ENCODE results near the gene RND2.

RND2 gene

DNA sequence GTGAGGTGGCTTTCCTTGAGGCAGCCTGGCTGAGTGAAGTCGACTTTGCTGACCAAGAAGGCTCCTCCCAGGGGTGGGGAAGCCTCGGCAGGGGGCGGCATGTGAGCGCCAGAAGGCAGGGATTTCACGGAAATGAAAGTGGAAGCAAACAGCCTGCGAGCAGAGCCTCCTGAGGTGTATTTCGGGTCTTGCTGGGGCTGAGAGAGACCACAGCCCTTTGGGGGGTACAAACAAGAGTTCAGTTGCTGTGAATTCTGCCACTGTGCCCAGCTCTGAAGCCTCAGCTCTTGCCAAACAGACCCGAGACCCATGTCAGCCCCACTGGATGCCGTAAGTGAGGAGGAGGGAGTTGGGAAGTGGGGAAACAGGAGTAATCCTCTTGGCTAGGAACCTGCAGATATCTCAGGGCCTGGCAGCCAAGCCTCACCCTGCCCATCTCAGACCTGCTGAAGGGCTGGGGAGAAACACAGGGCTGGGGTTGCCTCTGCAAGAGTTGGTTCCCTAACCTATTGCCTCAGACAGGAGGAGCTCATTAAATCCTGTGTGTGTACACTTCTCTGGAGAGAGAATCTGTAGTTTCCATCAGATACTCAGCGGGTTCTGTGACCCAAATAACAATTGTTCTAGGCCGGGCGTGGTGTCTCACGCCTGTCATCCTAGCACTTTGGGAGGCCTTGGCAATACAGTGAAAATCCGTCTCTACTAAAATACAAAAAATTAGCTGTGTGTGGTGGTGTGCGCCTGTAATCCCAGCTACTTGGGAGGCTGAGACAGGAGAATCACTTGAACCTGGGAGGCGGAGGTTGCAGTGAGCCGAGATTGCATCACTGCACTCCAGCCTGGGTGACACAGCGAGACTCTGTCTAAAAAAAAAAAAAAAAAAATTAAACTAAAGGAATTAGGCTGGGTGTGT lies 18.1 kb upstream of the RND2 start, which contains the start of gene IFI35:
TSS of gene IFI35 (plus strand) at position 146 of the 913 bp plus-strand sequence. CDS start at position 310, 164 bp downstream.
- no peak for DNase-seq

DNA sequence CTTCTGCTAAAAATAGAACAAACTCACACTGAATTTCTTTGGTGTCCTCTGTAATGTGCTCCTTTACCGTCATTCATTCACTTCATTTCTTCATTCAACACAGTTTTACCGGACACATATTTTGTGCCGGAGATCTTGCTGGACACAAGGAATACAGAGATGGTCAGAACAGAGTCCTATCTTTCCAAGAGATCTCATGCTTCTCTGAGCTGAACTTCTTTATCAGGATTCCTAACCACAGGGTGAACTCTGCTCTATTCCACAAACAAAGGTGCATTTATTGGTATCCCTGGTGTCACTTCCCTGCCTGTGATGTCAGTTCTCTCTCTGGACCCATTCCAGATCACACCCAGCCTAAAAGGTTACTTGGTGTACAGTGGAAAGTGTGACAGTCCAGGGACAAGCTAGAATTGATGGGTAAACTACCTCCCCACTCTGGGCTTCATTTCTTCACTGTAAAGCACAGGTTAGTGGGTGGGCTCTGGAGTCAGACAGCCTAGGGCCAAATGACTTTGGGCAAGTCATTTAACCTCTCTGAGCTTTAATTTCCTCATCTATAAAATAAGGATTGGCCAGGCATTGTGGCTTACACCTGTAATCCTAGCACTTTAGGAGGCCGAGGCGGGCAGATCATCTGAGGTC lies 14.2 kb upstream of the RND2 start:
- no peak for DNase-seq

DNA sequence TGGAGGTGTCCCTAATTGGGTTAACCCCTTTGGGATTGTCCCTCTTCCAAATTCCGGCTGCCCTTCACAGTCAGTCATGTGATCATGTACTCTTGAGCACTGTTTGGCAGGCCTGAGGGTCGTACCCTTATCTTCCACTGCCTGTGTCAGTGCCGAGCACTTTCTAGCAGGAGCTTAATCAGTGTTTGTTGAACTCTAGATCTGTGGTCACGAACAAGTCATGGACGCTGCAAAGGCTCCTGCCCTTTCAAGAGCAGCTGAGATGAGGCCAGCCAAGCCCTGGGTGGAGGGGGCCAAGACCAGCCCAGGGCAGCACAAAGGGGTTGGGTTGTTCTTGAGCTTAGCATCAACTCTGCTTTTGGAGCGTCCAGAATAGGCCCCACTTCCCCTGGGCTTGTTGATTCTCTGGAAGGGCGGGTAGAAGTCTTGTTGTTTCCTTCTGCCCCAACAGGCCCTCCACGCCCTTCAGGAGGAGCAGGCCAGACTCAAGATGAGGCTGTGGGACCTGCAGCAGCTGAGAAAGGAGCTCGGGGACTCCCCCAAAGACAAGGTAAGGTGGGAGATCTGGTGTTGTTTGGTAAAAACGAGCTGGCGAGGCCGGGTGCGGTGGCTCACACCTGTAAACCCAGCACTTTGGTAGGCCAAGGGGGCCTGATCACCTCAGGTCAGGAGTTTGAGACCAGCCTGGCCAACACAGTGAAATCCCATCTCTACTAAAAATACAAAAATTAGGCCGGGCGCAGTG lies 13.1 kb upstream of the RND2 start:
- no peak for DNase-seq

DNA sequence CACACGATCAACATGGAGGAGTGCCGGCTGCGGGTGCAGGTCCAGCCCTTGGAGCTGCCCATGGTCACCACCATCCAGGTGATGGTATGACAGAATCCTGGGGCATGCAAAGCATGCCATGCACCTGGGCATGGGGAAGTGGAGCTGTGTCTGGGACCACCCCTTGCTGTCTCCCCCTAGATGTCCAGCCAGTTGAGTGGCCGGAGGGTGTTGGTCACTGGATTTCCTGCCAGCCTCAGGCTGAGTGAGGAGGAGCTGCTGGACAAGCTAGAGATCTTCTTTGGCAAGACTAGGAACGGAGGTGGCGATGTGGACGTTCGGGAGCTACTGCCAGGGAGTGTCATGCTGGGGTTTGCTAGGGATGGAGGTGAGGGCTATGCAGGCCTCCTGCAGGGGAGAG lies 11.7 kb upstream of the RND2 start:
- DNase-seq: no peak

DNA sequence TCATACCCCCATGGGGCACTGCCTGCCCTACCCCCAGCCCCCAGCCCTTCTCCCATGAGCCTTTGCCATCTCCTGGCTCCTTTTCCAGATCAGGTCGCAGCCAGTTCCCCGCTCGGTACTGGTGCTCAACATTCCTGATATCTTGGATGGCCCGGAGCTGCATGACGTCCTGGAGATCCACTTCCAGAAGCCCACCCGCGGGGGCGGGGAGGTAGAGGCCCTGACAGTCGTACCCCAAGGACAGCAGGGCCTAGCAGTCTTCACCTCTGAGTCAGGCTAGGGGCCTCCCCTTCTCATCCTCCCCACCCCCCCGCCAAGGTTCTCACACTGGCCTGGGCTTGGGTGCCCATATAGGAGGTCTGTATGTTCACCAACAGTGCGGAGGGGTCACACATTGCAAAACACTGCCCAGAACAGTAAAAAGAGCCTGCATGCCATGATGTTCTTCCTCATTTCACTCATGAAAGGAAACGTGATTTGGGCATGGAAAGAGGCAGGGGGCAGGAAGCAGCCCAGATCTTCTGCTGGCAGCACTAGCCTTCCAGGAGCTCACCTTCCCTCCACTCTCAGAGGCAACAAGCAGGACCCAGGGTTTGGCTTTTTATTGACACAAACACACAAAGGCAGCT lies 10.9 kb upstream of the RND2 start:
- DNase-seq: no peak

DNA sequence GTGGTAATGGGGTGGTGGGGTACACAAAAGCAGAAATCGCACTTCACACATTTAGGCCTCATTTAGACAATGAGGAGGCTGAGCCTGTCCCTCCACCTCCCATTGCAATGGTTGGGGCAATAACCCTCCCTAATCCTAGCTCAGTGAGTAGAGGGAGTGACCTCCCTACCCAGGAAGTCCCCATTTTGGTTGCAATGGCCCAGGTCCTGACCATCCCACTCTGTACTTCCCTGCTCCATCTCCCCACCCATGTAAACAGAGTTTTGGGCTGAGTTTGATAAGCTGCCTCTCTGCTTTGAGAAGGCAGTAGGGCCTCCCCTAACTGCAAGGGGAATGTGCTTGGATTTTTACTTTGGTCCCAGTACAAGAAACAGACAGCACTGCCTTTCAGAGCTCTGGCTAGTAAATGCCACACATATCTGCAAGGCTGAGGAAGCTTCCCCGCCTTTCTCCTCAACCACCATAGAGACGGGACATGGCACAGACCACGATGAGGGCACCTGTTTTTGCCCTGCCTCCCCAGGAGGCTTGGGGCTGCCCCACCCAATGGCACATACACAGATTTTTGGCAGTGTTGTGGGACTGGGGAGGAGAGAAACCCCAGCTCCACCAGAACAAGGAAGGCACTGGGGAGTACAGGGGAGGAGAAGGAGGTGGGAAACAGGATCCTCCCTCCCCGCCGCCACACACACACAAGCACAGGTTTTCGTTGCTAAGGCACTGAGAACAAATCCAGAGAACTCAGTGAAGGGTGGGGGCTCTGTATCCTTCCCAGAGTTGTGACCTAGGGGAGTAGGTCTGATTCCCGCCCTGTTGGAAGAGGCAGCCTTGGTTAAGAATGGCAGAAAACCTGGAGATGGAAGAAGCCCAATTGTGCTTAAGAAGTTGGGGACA lies 10.1 kb upstream of the RND2 start:
- DNase-seq: no peak

DNA sequence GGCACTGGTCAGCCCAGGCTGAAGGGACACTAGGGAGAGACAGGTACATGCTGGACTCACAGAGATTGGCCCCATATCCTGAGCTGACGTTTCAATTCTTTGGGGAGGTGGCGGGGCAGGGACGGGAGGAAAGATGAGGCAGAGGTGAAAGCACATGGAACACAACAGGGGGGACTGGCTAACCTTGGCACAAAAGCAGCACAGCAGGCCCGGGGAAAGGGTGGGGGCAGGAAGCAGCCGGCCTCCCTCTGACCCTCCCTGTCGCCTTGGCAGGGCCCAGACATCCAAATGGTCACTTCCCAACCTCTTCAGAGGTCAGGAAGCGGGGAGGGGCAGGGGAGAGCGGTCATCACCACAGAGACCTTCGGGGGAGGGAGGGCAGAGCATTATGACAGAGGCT lies 9.5 kb upstream of the RND2 start:
- DNase-seq: no peak

DNA sequence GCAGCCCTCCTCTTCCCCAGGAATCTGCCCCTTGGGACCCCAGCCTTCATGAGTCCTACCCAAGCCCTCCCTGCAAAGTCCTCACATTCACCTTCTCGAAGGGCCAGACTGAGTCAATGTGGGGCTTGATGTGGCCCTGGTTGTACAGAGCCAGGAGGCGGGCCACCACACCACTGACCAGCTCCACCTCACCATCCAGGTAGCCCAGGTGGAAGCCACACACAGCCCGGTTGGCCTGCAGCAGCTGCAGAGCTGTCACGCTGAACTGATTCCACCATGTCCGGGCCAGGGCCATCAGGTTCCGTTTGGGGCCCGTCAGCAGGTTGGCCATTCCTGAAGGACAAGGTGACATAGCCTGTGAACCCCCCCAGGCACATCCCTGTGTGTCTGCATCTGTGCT lies 8.8 kb upstream of the RND2 start:
- no peak for DNase-seq

DNA sequence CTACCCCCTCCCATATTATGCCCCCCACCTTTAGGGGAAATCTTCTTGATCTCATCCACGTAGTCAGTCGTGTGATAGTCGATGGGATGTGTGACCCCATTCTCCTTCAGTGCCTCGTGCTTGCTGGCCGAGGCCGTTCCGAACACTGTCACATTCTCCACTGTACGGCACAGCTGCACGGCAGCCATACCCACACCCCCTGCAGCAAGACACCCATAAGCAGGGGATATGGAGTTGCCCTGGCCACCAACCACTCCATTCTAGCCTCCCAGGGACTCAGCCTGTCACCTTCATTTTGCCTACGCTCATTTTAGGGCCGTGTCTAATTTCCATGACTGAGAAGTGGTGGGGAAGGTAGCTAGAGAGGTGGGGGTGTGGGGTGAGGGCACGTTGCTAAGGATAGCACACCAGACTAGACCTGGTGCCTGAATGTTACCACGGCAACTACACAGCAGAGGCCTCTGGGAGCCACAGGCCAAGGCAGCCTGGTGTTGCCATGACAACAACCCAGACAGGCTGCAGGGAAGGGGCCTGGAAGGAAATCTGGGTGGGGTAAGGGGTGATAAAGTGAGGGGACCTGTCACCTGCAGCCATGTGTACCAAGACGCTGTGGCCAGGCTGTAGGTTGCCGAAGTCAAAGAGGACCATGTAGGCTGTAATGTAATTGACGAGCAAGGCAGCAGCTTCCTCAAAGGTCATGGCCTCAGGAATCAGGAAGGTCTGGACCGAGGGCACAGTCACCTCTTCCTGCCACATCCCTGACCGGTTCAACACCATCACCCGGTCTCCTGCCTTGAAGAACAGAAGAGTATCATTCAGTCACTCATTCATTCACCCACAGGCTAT lies 6.8 kb upstream of the RND2 start:
- no peak for DNase-seq

DNA sequence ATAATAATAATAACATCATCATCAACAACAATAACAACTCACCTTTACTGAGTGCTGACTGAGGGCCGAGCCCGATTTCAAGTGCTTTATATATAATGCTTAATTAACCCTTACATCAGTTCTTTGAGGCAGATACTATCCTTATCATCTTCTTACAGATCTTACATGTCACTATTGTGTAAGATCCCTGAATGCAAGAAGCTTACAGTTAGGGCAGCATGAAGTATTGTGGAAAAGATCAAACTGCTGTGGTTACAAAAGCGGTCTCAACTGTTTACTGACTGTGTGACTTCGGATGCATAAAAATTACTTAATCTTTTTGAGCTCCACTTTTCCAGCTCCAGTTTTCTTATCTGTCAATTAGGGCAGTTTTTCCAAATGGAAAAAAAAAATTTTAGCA lies 6.1 kb upstream of the RND2 start:
- no peak for DNase-seq

DNA sequence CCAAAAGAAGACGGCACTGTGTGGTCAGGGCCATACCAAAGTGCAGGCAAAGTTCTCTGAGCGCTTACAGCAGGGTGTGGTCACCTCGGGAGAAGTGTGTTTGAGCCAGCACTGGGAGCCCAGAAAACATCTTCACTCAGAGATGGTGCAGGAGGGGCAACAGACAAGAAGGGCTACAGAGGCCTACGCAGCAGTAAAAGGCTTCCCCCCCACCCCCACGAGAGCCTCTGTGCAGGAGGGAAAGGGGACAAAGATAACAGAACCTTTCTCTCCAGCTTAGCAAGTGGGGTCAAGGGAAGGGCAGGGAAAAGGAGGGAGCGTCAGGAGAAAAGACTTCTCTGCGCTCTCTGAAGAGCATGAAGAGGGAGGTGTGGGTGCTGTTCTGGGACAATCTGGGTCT lies 5.6 kb upstream of the RND2 start:
- DNase-seq: no peak

DNA sequence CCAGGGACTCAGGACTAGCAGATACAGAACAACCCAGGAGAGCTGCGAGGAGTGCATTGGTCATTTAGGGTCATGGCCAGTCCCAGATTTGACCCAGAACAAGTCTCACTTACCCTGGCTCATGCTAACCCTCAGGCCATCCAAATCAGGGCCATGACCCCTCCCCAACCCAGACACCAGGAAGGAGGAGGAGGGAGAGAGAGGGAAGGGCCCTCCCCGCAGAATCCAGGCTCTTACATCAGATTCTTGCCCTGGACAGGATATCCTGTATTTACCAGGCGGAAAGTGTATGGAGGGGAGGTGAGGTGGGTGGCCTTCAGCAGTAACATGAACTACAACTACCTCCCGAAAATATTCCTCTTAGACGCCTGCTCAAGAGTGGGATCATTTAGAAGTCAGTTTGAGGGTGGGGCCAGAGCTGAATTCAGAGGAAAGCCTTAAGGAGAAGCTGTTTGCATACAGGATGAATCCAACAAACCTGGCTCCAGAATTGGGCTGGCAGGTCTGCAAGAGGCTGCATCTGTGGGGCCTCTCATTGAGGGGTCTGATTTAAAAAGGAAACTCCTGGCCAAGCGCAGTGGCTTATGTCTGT lies 4.9 kb upstream of the RND2 start:
- DNase-seq: no peak

DNA sequence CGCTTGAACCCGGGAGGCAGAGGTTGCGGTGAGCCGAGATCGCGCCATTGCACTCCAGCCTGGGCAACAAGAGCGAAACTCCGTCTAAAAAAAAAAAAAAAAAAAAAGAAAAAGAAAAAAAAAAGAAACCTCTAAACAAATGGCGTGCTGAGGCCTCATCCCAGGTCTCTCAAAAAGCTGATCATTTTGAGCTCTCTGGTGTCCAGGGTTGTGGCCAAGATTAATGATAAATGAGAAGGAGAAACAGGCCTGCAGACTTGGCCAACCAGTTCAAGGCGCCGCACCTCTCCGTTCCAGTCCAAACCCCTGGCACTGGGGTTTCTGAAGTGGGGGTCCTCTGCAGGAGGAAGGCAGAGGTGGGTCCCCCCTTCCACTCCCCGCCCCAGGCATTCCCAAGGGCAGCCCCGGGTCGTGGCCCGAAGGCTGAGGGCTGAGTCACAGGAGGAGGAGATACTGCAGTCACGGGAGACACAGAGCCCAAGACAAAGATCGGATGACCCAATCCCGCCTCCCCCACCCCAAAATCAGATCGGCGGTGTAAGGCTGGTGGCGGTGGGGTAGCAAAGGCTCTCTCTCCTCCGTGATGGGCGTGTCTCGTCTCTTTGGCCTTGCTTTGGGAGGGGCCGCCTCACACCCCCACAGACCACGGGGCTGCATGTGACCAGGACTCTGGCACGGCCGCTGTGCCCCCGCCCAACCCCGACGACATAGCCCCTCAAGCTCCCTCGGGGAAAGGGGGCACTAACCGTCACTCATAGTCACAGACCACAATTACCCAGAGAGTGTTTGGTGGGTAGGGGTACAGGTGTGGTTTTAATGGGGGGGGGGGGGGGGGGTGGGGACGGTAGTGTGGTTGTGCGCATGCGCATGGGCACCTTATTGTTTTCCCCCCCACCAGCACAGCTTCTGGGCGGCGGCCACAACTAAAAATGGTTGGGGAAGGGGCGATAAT lies 4.0 kb upstream of the RND2 start:
- DNase-seq: peak; percentile 32

DNA sequence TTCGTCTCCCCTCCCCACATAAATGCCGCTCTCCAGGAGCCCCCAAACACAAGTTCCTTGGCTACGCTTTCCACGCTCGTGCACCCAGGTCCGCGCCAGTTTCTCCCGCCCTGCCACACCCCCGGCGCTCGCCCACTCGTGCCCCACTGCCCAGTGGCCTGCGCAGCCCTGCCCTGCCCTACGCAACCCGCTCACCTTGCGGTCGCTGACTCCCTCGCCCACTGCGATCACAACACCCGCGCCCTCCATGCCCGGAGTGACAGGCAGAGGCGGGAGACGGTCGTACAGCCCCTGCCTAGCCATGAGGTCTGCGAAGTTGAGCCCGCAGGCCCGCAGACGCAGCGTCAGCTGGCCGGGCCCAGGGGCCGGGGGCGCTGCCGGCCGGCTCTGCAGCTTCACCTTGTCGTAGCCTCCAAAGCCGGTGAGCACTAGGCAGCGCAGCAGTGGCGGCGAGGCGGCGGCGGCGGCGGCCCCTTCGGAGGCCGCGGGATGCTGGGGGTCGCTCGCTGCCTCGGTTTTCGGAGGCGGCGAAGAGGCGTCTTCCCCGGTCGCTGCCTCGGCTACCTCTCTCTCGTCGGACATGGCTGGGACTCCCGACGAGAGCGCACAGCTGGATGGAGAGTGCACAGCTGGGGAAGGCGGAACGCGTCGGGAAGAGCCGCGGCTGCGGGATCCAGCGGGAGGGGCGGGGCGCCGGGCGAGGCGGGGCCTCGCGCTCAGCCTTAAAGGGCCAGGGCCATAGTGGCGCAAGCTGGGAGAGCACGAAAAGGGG lies 3.1 kb upstream of the RND2 start, which contains the start of gene VAT1:
TSS of gene VAT1 (minus strand) at position 645 of the 772 bp plus-strand sequence. CDS start at position 582, 63 bp downstream.
- DNase-seq: peak; percentile 61

DNA sequence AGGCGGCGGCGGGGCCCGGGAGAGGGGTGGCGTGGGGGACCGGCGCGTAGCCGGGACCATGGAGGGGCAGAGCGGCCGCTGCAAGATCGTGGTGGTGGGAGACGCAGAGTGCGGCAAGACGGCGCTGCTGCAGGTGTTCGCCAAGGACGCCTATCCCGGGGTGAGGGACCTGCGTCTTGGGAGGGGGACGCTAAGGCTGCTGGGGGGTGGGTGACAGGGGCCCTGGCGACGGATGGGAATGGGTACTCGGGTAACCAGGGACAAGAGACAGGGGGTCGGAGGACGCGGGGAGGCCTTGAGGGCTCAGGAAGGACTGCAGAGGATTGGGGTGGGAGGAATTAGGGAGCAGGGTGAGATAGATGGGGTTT lies 243 bp downstream of the RND2 start:
- no peak for DNase-seq

DNA sequence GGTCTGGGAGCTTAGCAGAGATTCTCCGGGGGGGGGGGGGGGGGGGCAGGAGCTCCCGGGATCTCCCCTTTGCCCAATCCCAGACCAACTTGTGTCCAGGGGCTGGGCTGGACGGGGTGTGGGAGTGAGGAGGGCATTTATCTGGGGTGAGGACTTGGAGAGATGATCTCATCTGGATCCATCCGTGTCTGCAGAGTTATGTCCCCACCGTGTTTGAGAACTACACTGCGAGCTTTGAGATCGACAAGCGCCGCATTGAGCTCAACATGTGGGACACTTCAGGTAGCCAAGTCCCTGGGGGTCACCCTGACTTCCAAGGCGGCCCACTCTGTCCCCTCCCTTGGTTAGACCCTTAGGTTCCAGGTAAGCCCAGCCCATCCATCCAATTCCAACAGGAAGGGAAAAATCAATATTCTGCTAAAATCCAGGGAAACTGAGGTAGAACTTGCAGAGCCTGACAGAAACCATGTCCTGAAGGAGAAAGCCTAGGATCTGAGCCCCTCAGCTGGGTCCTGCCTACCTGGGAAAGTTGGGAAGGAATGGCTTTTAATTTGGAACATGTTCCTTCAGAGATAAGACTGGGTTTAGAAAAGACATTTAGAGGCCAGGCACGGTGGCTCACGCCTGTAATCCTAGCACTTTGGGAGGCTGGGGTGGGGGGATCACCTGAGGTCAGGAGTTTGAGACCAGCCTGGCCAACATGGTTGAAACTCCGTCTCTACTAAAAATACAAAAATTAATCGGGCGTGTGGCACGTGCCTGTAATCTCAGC lies 921 bp downstream of the RND2 start:
- no peak for DNase-seq

DNA sequence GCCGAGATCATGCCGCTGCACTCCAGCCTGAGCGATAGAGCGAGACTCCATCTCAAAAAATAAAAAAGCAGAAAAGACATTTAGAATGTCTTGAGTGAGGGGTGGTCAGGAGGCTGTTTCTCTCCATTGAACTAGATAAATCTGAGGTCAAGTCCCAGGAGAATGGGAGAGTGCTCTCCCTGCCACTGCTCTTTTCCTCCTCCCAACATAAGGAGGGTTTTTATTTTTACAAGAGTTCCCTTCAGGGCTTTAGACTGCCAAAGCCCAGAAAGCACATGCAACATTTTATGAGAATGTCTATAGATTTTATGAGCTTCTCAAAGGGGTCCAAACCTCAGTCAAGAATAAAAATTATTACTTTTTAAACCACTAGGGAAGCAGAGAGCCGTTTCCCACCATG lies 1.6 kb downstream of the RND2 start:
- DNase-seq: no peak
